Measurements from ENCODE around the gene N4BP3.

DNA sequence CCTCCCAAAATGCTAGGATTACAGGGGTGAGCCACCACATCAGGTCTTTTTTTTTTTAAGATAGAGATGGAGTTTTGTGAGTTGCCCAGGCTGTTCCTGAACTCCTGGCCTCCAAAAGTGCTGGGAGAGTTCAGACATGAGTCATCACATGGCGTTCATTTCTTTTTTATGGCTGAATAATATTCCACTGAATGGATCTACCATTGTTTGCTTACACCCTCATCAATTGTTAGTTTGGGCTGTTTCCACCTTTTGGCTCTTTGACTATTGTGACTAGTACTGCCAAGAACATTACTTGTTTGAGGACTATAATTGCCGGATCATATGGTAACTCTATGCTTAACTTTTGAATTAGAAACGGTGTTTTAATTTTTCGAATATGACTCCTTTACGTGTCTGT lies 787 bp upstream of the N4BP3 start:
- TF ChIP-seq, protein P1, sequence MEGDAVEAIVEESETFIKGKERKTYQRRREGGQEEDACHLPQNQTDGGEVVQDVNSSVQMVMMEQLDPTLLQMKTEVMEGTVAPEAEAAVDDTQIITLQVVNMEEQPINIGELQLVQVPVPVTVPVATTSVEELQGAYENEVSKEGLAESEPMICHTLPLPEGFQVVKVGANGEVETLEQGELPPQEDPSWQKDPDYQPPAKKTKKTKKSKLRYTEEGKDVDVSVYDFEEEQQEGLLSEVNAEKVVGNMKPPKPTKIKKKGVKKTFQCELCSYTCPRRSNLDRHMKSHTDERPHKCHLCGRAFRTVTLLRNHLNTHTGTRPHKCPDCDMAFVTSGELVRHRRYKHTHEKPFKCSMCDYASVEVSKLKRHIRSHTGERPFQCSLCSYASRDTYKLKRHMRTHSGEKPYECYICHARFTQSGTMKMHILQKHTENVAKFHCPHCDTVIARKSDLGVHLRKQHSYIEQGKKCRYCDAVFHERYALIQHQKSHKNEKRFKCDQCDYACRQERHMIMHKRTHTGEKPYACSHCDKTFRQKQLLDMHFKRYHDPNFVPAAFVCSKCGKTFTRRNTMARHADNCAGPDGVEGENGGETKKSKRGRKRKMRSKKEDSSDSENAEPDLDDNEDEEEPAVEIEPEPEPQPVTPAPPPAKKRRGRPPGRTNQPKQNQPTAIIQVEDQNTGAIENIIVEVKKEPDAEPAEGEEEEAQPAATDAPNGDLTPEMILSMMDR (IDR thresholded peaks at IDR 0.05): no peak
- no peak for TF ChIP-seq POLR2A (IDR thresholded peaks at IDR 0.05)
- no peak for TF ChIP-seq POLR2AphosphoS5 (IDR thresholded peaks at IDR 0.05)
